ENCODE measurements around the gene ANAPC2.

Gene ANAPC2

DNA sequence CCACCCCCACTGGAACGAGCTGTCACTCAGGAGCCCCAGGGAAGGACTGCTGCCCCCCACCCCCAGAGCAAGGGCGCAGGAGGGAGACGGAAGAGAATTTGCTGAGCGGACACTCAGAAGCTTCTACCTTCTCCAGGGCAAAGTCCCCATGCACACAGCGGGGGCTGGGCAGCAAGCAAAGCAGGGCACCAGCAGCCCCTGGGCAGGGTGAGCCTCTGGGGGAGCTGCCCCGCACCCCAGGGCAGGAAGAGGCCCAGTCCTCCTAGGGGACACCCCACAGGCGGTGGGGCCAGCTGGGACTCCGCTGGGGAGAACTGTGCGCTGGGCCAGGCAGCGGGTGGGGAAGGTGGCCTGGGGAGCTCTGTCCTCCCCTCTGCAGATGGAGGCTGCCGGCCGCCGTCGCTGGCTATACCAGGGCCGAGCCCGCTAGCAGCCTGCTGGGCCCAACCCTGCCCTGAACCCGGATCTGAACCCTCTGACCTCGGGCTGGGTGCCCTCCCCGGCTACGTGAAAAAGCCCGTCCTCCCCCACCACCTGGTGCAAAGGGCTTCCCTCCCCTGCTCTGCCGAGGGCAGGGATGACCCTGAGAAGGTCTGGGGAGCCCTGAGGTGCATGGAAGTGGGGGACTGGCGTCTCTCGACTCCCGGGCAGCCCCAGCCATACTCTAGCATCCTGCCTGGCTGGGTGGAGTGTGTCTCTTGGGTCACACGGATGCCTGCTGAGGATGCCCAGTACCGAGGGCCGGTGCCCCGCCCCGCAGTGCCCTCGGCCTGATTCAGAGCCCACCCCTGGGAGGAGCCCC is 41.7 kb upstream of the ANAPC2 start:
- H3K4me3 ChIP-seq (ENCODE audit: low read depth, low read length): no peak overlapping the region
- in situ Hi-C loops (cut with HindIII; ENCODE audit: low sequenced_read_pairs): no loop called here
- no peak for TF ChIP-seq CTCF (IDR thresholded peaks at IDR 0.05; ENCODE audit: low read depth, low read length, missing control alignments)
- no peak for DNase-seq (ENCODE audit: low read depth)

DNA sequence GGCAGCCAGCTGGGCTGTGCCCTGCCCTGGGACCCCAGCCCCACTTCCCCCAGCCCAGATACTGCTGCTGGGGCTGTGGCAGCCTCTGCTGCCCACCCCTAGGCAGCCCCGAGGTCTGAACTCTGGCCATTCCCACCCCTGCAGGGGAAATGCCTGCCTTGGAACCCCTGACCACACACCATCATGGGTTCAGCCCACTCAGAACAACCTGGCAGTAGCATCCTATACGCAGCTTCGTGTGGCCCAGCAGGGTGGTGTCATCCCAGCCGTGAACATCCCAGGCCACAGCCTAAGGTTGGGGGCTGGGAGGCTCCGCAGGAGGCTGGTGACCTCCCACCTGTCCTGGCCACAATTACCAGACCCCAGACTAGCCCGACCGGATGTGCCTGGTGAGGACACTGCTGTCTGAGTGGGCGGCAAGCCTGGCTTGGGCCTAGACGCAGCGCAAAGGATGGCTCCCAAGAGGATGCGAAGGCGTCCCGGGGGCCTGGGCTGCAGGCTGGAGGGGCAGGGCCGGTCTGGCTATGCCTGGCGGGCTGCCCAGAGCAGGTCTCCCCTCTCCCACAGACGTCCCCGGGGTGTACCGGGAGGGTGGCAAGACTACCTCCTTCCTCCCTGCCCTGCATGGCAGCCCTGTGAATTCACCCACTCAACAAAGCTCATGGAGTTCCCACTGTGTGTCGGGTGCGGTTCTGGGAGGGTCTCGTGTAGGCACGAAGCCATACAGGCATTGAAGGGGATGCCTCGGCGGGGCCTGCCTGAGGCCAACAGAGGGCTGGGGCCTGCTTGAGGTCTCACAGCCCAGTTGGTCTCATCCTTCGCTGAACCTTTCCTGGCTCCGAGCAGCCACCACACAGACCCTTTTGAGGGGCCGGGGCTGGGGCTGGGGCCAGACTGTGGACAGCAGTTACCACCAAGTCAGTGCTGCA is 40.9 kb upstream of the ANAPC2 start:
- H3K4me3 ChIP-seq (ENCODE audit: low read depth, low read length): no peak overlapping the region
- no peak for TF ChIP-seq CTCF (IDR thresholded peaks at IDR 0.05; ENCODE audit: low read depth, low read length, missing control alignments)
- no peak for DNase-seq (ENCODE audit: low read depth)
- in situ Hi-C loops (cut with HindIII; ENCODE audit: low sequenced_read_pairs): no loop called here

GRCh38 chr9:137228506-137228967 is 40.2 kb upstream of the ANAPC2 start:
- DNase-seq (ENCODE audit: low read depth): no peak
- in situ Hi-C loops (cut with HindIII; ENCODE audit: low sequenced_read_pairs): no loop called here
- no peak for TF ChIP-seq CTCF (IDR thresholded peaks at IDR 0.05; ENCODE audit: low read depth, low read length, missing control alignments)
- H3K4me3 ChIP-seq (ENCODE audit: low read depth, low read length): no peak overlapping the region

DNA sequence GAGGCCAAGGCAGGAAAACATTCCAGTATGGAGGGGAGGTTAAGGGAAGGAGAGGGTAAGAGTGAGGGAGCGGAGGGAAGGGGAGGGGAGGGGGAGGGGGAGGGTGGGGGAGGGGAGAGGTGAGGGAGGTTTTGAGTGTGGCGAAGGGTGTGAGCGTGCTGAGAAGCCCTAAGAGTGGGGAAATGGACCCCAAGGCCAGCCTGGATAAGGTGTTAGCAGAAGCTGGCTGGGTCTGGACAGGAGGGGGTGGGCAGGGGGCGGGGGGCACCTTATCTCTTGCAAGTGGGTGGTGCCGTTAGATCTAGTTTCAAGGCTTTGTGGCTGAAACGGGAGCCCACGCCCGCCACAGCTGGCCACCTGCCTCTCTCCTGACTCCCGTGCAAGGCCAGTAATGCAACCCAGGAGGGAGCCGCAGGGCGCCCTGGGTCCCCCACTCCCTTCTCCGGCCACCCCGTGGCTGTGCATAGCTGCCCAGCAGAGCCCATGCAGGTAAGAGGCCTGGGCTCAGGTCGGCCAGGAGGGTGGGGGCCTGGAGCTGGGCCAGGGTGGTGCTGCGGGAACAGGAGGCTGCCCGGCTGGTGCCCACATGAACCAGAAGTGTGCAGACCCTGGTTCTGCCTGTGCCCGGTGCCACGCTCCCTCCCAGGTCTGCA is 39.6 kb upstream of the ANAPC2 start:
- no peak for DNase-seq (ENCODE audit: low read depth)
- no peak overlapping the region for H3K4me3 ChIP-seq (ENCODE audit: low read depth, low read length)
- TF ChIP-seq CTCF (IDR thresholded peaks at IDR 0.05; ENCODE audit: low read depth, low read length, missing control alignments): no peak
- in situ Hi-C loops (cut with HindIII; ENCODE audit: low sequenced_read_pairs): no loop called here

GRCh38 chr9:137227054-137227852 is 38.9 kb upstream of the ANAPC2 start, which contains the start of gene RNF224:
RNF224 (plus strand) TSS chr9:137227502; CDS start chr9:137228336, 834 bp downstream.
- in situ Hi-C loops (cut with HindIII; ENCODE audit: low sequenced_read_pairs): no loop called here

More at GRCh38 chr9:137227054-137227852, 38.9 kb upstream of the ANAPC2 start, which contains the start of gene RNF224:
- H3K4me3 ChIP-seq (ENCODE audit: low read depth, low read length): no peak within 1 kb of the TSS
- TF ChIP-seq CTCF (IDR thresholded peaks at IDR 0.05; ENCODE audit: low read depth, low read length, missing control alignments): peak; percentile 85
- DNase-seq (ENCODE audit: low read depth): peak; percentile 44
